NOMO-1 (cell line): Measurements from ENCODE around the gene NEURL1.

ENCODE experiments used
- DNase-seq, 2 experiments: peaks; one replicate each; lab custom pipeline; 2025; ENCODE audit not compliant: unreplicated experiment in 2 of 2; lab: John Stamatoyannopoulos, UW

NEURL1 gene

GRCh38 chr10:103543617-103544525 lies 50.4 kb downstream of the NEURL1 start:
- DNase-seq = no peak

DNA sequence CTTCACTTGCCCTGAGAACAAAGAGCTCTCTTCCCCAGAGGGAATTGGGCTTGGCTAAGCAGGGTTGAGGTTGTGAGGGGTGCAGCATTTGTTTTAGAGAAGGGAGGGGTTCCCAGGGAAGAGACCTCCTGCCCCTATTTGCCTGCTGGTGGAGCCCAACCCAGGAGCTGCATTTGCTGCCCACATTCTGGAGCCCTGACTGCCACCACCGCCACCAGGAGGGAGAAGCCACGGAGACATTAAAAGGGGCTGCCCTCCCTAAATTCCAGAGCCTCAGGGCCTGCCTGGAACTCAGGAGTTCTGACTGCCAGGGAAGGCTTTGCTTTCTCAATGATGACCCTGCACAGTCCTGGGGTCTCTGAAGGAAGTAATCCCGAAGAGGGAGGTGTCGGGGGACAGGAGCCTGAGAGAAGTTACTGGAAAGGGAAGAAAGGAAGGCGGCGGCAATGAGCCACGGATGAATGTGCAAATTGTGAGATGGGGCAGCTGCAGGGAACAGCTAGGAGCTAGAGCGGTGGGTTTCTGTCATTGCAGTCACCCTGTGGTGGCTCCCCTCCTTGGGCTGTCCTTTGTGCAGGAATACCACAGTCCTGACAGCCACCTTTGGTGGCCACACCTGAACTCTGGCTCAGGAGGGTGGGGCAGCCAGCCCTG lies 51.3 kb downstream of the NEURL1 start:
- no peak for DNase-seq

- DNase-seq = no peak
Observed at GRCh38 chr10:103545366-103545765, 51.9 kb downstream of the NEURL1 start.

GRCh38 chr10:103545771-103546281 lies 52.3 kb downstream of the NEURL1 start:
- no peak for DNase-seq

DNA sequence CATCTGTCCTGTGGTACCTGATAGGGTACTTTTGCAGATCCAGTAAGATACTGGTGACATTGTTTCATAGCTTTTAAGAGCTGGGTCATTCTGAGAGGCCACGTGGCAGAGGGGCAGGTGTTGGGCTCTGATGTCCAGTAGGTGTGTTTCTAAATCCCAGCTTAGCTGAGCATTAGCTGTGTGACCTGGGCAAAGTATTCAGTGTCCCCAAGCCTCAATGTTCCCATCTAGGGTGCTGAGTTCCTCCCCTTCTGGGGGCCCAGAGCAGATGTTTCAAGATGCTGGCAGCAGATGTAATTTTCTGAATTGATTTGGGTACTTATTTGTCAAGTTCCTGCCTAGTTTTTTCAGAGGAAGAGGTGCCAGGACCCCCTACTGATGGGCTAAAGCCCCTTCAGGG lies 52.9 kb downstream of the NEURL1 start:
- DNase-seq = no peak

GRCh38 chr10:103547391-103547946 lies 54.0 kb downstream of the NEURL1 start:
- DNase-seq = no peak

GRCh38 chr10:103548006-103548405 lies 54.5 kb downstream of the NEURL1 start:
- no peak for DNase-seq

GRCh38 chr10:103548581-103549348 lies 55.3 kb downstream of the NEURL1 start:
- no peak for DNase-seq

DNA sequence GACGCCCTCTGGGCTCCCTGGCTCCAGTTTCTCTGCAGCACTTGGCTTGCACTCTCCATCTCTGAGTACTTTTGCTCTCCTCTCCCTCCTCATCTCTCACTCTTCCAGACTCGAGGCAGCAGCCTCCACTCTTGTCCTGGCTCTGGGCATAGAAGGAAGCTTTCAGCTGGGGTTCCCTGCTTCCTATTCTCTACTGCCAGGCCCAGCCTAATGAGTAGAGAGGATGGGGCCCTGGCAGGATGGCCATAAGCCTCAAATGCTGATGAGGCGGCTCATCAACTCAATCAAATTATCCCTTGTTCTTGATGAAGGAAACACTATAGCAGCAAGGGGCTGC lies 55.8 kb downstream of the NEURL1 start:
- DNase-seq = no peak

DNA sequence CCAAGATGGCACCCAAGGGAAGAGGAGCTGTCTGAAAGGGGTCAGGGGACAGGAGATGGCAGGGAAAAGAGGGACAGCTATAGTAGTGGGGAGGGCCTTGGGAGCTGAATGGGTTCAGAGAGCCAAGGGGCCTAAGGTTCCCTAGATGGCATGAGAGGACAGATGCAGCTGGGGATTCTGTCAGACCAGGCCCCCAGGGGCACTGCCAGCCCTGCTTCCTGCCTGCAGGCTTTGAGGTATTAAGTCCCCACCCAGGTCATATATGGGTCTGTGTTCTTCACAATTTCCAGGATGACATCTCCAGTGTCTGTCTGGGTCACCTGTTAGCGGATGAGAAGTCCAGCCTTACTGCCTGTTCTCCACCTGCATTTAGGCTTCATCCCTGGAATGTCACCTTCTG lies 56.7 kb downstream of the NEURL1 start:
- DNase-seq = no peak

DNA sequence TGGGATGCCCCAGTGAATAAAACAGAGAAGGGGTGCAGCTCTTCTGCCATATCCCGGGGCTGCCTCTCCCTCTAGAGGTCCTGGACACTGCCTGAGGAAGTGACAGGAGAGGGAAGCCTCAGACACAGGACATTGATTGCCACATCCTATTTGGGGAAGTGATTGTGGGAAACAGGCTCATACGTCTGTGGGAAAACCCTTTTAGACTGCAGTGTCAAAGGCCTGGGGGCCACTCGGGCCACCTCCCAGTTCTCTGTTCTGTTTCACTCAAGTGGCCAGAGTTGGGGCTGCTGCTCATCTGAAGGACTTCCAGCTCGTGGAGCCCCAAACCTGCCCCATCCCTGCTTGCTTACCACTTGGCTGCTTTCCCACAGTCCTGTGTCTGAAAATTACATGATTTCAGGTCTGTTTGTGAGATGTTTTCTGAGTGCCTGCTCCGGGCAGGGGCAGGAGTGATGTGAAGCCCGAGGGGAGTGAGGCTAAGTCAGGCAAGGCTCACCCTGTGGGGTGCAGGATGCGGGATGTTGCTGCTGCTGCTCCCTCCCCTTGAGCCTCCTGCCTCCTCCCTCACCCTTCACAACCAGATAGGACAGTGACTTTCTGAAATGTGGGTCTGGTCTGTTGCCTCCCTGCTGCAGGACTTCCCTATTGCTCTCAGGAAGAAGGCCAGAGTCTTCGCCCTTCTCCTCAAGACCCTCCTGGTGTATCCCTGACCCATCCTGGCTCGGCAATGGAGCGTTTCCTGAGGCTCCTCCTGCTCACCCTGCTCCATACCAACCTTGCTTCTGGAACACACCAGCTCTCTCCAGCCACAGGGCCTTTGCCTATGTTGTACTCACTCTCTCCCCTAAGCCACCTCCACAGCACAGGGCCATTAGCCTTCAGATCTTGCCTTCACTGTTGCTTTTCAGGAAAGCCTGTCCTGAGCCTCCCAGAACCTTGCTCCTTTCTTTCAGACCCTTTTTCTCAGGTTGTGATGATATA lies 58.4 kb downstream of the NEURL1 start:
- DNase-seq = peak in 1 of 2 experiments; percentile 23

GRCh38 chr10:103552856-103553742 lies 59.6 kb downstream of the NEURL1 start:
- DNase-seq = no peak

DNA sequence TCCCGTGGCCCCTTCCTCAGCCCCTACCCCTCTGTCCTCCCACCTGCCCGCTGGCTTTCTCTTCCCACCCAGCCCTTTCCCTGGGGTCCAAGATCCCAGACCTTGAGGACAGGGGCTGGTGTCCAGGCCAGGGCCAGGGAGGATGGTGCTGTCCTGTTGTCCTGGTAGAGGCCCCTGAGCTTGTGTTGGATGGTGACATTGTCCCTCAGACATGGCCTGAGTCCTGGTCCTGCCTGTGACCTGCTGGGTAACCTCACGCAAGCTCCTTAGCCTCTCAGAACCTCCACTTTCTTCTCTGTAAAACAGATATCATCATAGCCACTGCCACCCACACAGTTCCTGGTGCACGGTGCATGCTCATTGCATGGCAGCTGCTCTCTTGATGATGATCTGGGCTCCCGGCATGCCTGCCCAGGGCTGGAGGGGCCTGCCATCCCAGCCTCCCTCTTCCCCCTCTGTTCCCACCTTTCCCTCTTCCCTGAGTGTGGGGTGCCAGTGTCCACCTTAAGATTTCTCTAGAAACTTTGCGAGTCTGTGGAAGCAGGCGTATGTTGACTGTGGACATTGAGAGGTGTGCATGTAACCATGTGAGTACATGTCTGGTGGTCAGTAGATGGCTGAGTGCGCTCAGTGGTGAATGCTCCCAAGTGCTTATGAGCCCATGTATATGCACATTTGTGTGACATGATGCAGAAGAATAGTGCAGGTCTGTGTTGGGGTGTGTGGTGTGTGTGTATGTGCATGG lies 60.4 kb downstream of the NEURL1 start:
- DNase-seq = no peak

GRCh38 chr10:103554488-103555324 lies 61.2 kb downstream of the NEURL1 start:
- DNase-seq = peak; percentile 60 to 67

- DNase-seq = no peak
Observed at GRCh38 chr10:103555325-103555649, 61.8 kb downstream of the NEURL1 start.

- DNase-seq = no peak
Observed at GRCh38 chr10:103555712-103556111, 62.2 kb downstream of the NEURL1 start.

DNA sequence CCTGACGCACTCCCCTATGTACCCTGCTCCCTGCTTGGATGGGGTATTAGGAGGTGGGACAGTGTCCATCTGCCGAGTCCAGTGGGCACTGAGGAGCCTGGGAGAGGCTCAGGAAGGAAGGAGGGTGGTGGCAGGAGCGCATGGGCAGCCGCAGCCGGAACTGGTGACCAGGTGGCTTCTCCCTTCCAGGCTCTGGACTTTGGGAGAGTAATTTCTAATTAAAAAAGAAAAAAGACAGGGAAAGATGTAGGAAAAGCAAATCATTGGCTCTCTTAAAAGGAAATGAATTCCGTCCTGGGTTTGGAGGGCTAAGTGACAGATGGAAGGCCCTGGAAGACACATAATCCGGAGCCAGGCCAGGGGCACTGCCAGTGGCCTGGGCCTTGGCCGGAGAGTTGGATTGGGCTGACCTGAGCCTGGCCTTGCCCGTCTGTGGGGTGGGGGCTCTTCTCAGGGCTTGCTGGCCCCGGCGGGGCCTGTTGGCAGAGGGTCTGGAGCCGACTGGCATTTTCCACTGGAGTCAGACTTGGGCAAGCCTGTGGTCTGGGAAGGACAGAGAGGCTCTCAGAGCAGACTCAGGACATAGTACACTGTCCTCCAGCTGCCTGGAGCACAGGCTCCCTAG lies 63.0 kb downstream of the NEURL1 start:
- no peak for DNase-seq
